Activated effector memory CD4-positive, alpha-beta T cell treated with Interleukin-2 at 50 U/mL for 16 hours (primary cell): ENCODE data around the gene MCTP1.

Experiments
- DNase-seq: peaks from one replicate; pipeline ENCODE4 v3.0.0-alpha.2; 2020

The MCTP1 gene

GRCh38 chr5:95113489-95113888 lies 171.4 kb downstream of the MCTP1 start:
- DNase-seq, result no peak

GRCh38 chr5:95111141-95111540 lies 173.8 kb downstream of the MCTP1 start:
- no peak for DNase-seq

GRCh38 chr5:95110118-95110517 lies 174.8 kb downstream of the MCTP1 start:
- no peak for DNase-seq

- no peak for DNase-seq
These were observed 177.8 kb downstream of the MCTP1 start for GRCh38 chr5:95107138-95107537.

- DNase-seq, result no peak
These were observed 179.3 kb downstream of the MCTP1 start for GRCh38 chr5:95105638-95106037.

- no peak for DNase-seq
These were observed 182.2 kb downstream of the MCTP1 start for GRCh38 chr5:95102687-95103086.

- DNase-seq, result no peak
These were observed 182.8 kb downstream of the MCTP1 start for GRCh38 chr5:95102080-95102479.

GRCh38 chr5:95100551-95100950 lies 184.3 kb downstream of the MCTP1 start:
- DNase-seq, result no peak

GRCh38 chr5:95098012-95098411 lies 186.9 kb downstream of the MCTP1 start:
- no peak for DNase-seq

GRCh38 chr5:95093211-95093610 lies 191.7 kb downstream of the MCTP1 start:
- no peak for DNase-seq

GRCh38 chr5:95090774-95091173 lies 194.1 kb downstream of the MCTP1 start:
- no peak for DNase-seq

GRCh38 chr5:95087816-95088317 lies 197.0 kb downstream of the MCTP1 start:
- DNase-seq, result no peak

- DNase-seq, result no peak
These were observed 197.7 kb downstream of the MCTP1 start for GRCh38 chr5:95086927-95087815.

GRCh38 chr5:95084757-95085156 lies 200.1 kb downstream of the MCTP1 start:
- DNase-seq, result no peak

- no peak for DNase-seq
These were observed 201.3 kb downstream of the MCTP1 start for GRCh38 chr5:95083606-95084005.

GRCh38 chr5:95081982-95082381 lies 202.9 kb downstream of the MCTP1 start:
- no peak for DNase-seq

- DNase-seq, result no peak
These were observed 203.4 kb downstream of the MCTP1 start for GRCh38 chr5:95081500-95081960.

- DNase-seq, result no peak
These were observed 204.5 kb downstream of the MCTP1 start for GRCh38 chr5:95080441-95080840.

- DNase-seq, result no peak
These were observed 204.9 kb downstream of the MCTP1 start for GRCh38 chr5:95080030-95080429.

- DNase-seq, result no peak
These were observed 206.0 kb downstream of the MCTP1 start for GRCh38 chr5:95078868-95079267.

- DNase-seq, result no peak
These were observed 208.3 kb downstream of the MCTP1 start for GRCh38 chr5:95076395-95077185.

- no peak for DNase-seq
These were observed 209.8 kb downstream of the MCTP1 start for GRCh38 chr5:95075111-95075510.

GRCh38 chr5:95072281-95072680 lies 212.6 kb downstream of the MCTP1 start:
- DNase-seq, result no peak

GRCh38 chr5:95070866-95071265 lies 214.0 kb downstream of the MCTP1 start:
- no peak for DNase-seq
